Measurements from ENCODE around the gene TBX10.
"Not testable (repeated sequence)": the region's sequence is repeated elsewhere in the genome, so short reads cannot be mapped to it uniquely, and the experiment has no call there.

Gene TBX10

DNA sequence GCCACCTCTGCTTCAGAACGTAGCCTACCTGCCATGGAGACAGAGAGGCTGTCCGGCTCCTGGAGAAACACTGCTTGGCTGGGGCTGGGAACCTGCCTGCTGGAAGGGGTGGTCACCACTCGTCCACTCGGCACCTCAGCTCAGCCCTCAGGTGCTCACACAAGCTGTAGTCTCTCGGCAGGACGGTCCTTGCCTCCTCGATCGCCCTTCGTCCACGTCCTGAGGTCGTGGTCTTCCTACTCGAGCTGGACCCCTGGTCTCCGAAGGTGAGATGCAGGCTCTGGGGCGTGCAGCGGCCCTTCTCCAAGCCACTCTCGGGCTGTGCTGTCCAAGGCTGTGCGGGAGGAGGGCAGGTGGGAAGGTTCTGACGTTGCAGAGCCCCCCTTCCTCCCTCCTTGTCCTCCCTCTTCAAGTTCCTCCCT is at the start of gene TBX10:
Gene TBX10 (minus strand): TSS at position 326 of the 422 bp plus-strand sequence. CDS start 291 bp downstream, at position 35.
- Histone ChIP-seq H3K36me3 (ENCODE audit: control insufficient read depth in 1 of 2, insufficient read depth in 2 of 2, low read length in 2 of 2) (no peaks in the 10 kb centered on the region), H3K27ac (ENCODE audit: low read length) (no peak within 1 kb of the TSS), H3K27me3 (ENCODE audit: low read depth, low read length) (peaks cover 4% of the 10 kb centered on the region), H3K9me3 (ENCODE audit: control insufficient read depth in 1 of 2, low read length in 2 of 2) (no peaks in the 10 kb centered on the region), H3K4me1 (ENCODE audit: control insufficient read depth in 1 of 2, insufficient read depth in 2 of 2, low read length in 2 of 2) (no peaks in the 10 kb centered on the region), H3K4me3 (ENCODE audit: low read depth in 1 of 2, low read length in 2 of 2) (no peak within 1 kb of the TSS)

DNA sequence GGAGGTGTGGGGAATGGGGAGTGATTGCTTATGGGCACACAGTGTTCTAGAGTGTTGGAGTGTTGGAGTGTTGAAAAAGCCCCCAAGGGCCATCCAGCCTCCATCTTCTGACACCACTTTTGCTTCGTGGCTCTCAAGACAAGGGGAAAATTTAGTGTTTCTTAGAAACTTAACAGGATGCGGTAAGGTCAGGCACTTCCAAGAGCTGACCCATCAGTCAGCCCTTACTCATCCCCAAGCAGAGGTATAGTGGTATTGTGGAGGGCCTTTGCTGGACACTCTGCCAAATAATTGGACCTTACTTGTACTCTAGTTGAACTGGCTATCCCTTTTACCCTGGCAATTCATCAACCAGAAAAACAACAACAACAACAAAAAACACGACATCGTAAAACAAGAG is 49.6 kb upstream of the TBX10 start:
- H3K4me1 ChIP-seq (ENCODE audit: control insufficient read depth in 1 of 2, insufficient read depth in 2 of 2, low read length in 2 of 2), result no peaks in the 10 kb centered on the region
- no peaks in the 10 kb centered on the region for H3K9me3 ChIP-seq (ENCODE audit: control insufficient read depth in 1 of 2, low read length in 2 of 2)
- no peaks in the 10 kb centered on the region for H3K27me3 ChIP-seq (ENCODE audit: low read depth, low read length)
- H3K4me3 ChIP-seq (ENCODE audit: low read depth in 1 of 2, low read length in 2 of 2), result no peak overlapping the region
- no peaks in the 10 kb centered on the region for H3K36me3 ChIP-seq (ENCODE audit: control insufficient read depth in 1 of 2, insufficient read depth in 2 of 2, low read length in 2 of 2)
- no peak overlapping the region for H3K27ac ChIP-seq (ENCODE audit: low read length)

DNA sequence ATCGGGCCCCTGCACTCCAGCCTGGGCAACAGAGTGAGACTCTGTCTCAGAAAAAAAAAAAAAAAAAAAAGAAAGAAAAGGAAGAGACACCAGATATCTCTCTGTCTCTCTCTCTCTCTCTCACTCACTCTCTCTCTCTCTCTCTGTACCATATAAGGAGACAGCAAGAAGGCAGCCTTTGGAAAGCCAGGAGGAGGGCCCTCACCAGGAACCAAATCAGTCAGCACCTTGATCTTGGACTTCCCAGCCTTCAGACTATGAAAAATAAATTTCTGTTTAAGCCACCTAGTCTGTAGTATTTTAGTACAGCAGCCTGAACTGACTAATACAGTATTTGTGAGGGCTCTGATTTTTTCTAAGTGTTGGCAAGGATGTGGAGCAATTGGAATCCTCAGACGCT is 48.4 kb upstream of the TBX10 start:
- H3K36me3 ChIP-seq (ENCODE audit: control insufficient read depth in 1 of 2, insufficient read depth in 2 of 2, low read length in 2 of 2), result no peaks in the 10 kb centered on the region
- no peak overlapping the region for H3K4me3 ChIP-seq (ENCODE audit: low read depth in 1 of 2, low read length in 2 of 2)
- no peaks in the 10 kb centered on the region for H3K9me3 ChIP-seq (ENCODE audit: control insufficient read depth in 1 of 2, low read length in 2 of 2)
- no peaks in the 10 kb centered on the region for H3K4me1 ChIP-seq (ENCODE audit: control insufficient read depth in 1 of 2, insufficient read depth in 2 of 2, low read length in 2 of 2)
- H3K27me3 ChIP-seq (ENCODE audit: low read depth, low read length), result no peaks in the 10 kb centered on the region
- H3K27ac ChIP-seq (ENCODE audit: low read length), result no peak overlapping the region

DNA sequence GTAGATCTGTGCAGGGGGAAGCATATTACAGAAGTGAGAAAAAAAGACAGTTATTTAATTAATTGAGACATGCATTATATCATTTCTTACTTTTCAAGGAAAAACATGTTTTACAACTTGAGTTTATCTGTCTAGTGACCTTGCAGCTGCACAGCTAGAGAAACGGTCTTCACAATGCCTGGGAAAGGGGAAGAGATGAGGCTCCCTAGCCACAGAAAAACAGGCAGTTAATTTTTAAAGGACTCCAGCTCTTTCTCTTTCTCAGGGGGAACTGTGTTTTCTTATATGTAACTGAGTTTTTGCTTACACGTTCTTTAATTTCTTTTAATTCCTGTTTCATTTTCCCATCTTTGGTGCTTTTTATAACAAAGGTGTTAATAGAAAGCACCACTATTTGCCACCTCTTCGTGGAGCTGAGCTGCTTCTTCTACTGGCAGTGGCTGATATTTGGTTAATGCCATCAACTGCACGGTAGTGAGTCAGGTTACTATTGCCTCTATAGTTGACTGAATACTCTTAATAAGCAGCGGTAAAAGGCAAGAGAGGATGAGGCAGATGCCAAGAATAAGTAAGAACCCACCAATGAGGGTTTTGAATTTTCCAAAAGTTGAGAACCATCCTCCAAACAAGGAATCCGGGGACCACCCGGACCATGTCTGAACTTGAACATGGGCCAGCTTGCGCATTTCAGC is 46.2 kb upstream of the TBX10 start:
- H3K4me3 ChIP-seq (ENCODE audit: low read depth in 1 of 2, low read length in 2 of 2); H3K27ac ChIP-seq (ENCODE audit: low read length); H3K36me3 ChIP-seq (ENCODE audit: control insufficient read depth in 1 of 2, insufficient read depth in 2 of 2, low read length in 2 of 2): not testable (repeated sequence)

DNA sequence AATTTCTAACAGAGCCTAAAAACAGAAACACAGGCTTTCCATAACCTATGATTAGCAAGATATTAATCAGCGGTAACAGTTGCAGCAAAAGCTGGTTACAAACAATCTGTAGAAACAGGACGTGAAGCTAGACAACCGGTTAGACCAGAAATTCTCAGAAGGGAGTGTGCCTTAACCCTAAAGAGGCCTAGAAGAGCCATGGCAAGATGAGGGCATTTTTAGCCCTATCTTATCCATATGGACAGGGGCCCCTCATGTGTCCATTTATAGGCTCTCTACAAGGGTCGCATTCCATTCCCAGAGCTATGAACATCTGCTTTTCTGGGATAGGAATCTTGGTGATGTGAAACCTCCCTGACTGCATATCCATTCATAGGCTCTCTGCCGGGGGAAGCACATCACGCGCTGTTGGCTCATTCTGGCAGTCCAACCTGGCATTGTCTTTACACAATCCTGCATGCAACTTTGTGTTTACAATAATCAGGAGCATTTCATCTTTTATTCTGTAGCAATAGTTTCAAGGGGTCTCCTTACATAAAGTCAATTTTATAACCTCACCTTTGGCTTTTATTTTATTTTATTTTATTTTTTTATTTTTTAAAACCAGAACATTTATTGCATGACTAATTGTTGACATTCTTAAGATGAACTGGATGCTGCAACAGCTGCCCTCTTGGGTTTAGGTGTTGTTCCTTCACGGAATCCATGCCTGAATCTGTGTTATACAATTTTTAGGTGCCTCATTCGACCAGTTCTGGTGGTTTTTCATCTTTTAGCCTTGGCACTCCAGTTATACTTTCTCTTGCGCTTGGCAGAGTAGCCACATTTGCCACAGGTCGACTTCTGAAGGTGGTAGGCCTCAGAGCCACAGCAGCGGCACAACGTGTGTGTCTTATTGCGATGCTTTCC is 42.8 kb upstream of the TBX10 start:
- H3K27ac ChIP-seq (ENCODE audit: low read length); H3K9me3 ChIP-seq (ENCODE audit: control insufficient read depth in 1 of 2, low read length in 2 of 2); H3K4me1 ChIP-seq (ENCODE audit: control insufficient read depth in 1 of 2, insufficient read depth in 2 of 2, low read length in 2 of 2); H3K4me3 ChIP-seq (ENCODE audit: low read depth in 1 of 2, low read length in 2 of 2); H3K27me3 ChIP-seq (ENCODE audit: low read depth, low read length); H3K36me3 ChIP-seq (ENCODE audit: control insufficient read depth in 1 of 2, insufficient read depth in 2 of 2, low read length in 2 of 2): not testable (repeated sequence)

More for the DNA sequence above, 46.2 kb upstream of the TBX10 start:
- not testable (repeated sequence) for H3K27me3 ChIP-seq (ENCODE audit: low read depth, low read length); H3K9me3 ChIP-seq (ENCODE audit: control insufficient read depth in 1 of 2, low read length in 2 of 2); H3K4me1 ChIP-seq (ENCODE audit: control insufficient read depth in 1 of 2, insufficient read depth in 2 of 2, low read length in 2 of 2)

DNA sequence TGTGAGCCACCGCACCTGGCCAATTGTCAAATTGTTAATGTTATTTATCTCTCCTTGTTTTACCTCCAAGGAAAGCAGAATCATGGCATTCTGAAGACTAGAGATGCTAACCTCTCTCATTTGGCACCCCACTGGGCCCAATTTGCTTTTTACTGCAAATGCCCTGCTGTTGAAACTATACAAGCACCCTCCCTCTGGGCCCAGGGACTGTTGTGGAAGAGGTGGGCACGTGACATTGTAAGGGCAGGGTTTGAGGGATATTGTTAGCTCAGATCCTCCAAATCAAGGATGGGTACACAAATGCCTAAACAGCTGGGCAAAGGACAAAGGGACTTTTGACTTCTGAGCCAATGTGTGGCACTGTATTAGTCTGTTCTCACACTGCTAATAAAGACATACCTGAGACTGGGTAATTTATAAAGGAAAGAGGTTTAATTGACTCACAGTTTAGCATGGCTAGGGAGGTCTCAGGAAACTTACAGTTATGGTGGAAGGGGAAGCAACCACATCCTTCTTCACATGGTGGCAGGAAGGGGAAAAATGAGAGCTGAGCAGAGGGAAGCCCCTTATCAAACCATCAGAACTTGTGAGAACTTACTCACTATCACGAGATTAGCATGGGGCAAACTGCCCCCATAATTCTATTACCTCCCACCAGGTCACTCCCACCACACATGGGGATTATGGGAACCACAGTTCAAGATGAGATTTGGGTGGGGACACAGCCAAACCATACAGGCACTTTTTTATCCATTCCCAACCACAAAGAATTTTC is 41.3 kb upstream of the TBX10 start:
- H3K4me3 ChIP-seq (ENCODE audit: low read depth in 1 of 2, low read length in 2 of 2), result no peak overlapping the region
- H3K27me3 ChIP-seq (ENCODE audit: low read depth, low read length), result no peaks in the 10 kb centered on the region
- no peaks in the 10 kb centered on the region for H3K36me3 ChIP-seq (ENCODE audit: control insufficient read depth in 1 of 2, insufficient read depth in 2 of 2, low read length in 2 of 2)
- no peaks in the 10 kb centered on the region for H3K4me1 ChIP-seq (ENCODE audit: control insufficient read depth in 1 of 2, insufficient read depth in 2 of 2, low read length in 2 of 2)
- no peaks in the 10 kb centered on the region for H3K9me3 ChIP-seq (ENCODE audit: control insufficient read depth in 1 of 2, low read length in 2 of 2)
- H3K27ac ChIP-seq (ENCODE audit: low read length), result no peak overlapping the region

DNA sequence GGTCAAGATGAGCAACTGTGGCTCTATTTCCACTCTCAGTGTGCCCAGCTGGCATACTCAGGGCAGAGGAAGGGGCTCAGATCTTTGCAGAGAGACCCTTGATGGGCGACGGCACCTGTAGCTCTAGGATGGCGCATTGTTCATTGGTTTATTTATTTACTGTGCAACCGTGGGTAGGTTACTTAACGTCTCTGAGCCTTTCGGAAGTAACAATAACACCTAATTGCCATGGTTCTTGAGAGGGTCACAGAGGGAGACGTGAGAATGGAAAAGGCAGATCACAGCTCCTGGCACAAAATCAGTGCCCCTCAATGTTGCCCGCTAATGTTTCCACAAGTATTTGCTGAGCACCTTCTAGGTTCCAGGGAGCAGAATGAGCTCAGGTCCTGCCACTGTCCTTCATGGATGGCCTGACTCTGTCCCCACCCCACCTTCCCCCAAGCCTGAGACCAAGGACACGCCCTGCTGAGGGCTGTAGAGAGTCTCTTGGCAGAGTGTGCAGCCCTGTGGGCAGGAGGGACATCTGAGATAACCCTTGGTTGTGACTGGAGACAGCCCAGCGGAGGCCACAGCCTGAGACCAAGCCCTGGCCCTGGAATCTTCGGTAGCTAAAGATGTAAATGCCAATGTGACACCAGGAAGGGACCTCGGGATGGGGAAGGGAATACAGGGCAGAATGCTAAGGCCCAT is 35.6 kb upstream of the TBX10 start:
- no peaks in the 10 kb centered on the region for H3K36me3 ChIP-seq (ENCODE audit: control insufficient read depth in 1 of 2, insufficient read depth in 2 of 2, low read length in 2 of 2)
- H3K4me3 ChIP-seq (ENCODE audit: low read depth in 1 of 2, low read length in 2 of 2), result no peak overlapping the region
- H3K4me1 ChIP-seq (ENCODE audit: control insufficient read depth in 1 of 2, insufficient read depth in 2 of 2, low read length in 2 of 2), result no peaks in the 10 kb centered on the region
- H3K9me3 ChIP-seq (ENCODE audit: control insufficient read depth in 1 of 2, low read length in 2 of 2), result no peaks in the 10 kb centered on the region
- no peak overlapping the region for H3K27ac ChIP-seq (ENCODE audit: low read length)
- peaks cover 4% of the 10 kb centered on the region for H3K27me3 ChIP-seq (ENCODE audit: low read depth, low read length)

DNA sequence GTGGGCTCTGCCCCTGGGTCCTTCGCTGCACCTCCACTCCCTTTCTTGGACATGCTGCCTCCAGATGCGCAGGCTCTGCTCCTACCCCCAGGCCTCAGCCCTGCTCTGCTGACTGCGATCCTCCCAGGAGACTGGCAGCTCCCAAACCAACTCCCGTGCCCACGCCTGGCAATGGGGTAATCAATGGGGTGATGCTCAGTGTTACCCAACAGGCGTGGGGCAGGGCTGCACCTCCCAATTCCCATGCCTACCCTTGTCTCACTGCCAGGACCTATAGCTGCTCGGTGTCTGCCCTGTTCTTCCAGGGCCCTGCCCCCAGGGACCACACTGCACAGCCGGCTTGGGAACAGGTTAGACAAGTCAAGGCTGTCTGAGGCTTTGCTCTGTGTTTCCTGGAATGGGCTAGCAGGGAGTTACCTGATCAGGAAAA is 34.9 kb upstream of the TBX10 start, which contains the start of gene ALDH3B2:
Gene ALDH3B2 (minus strand): TSS at position 182 of the 430 bp plus-strand sequence. CDS start 7,688 bp downstream, outside the sequence.
- H3K4me3 ChIP-seq (ENCODE audit: low read depth in 1 of 2, low read length in 2 of 2), result no peak within 1 kb of the TSS
- H3K27ac ChIP-seq (ENCODE audit: low read length), result no peak within 1 kb of the TSS
- H3K9me3 ChIP-seq (ENCODE audit: control insufficient read depth in 1 of 2, low read length in 2 of 2), result no peaks in the 10 kb centered on the region
- H3K36me3 ChIP-seq (ENCODE audit: control insufficient read depth in 1 of 2, insufficient read depth in 2 of 2, low read length in 2 of 2), result no peaks in the 10 kb centered on the region
- H3K4me1 ChIP-seq (ENCODE audit: control insufficient read depth in 1 of 2, insufficient read depth in 2 of 2, low read length in 2 of 2), result no peaks in the 10 kb centered on the region
- peaks cover 4% of the 10 kb centered on the region for H3K27me3 ChIP-seq (ENCODE audit: low read depth, low read length)

DNA sequence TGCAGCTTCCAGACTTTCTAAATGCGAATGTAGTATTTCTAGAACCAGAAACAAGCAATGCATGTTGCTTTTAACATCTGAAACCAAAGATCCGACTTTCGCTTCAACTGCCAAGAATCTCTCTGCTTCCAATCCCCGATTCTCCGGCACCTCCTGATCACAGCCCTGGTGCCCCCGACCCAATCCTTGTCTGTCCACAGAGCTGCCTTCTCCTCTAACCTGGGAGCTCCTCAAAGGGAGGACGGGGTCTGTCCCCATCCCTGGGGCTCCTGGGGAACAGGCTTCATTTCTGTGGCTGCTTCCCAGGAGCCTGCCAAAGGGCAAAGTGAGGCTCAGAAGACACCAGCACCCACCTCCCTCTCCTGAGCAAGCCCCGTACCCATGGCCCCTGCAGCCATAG is 34.3 kb upstream of the TBX10 start:
- Histone ChIP-seq H3K9me3 (ENCODE audit: control insufficient read depth in 1 of 2, low read length in 2 of 2) (no peaks in the 10 kb centered on the region), H3K27ac (ENCODE audit: low read length) (no peak overlapping the region), H3K36me3 (ENCODE audit: control insufficient read depth in 1 of 2, insufficient read depth in 2 of 2, low read length in 2 of 2) (no peaks in the 10 kb centered on the region), H3K4me3 (ENCODE audit: low read depth in 1 of 2, low read length in 2 of 2) (no peak overlapping the region), H3K27me3 (ENCODE audit: low read depth, low read length) (peaks cover 4% of the 10 kb centered on the region), H3K4me1 (ENCODE audit: control insufficient read depth in 1 of 2, insufficient read depth in 2 of 2, low read length in 2 of 2) (no peaks in the 10 kb centered on the region)

DNA sequence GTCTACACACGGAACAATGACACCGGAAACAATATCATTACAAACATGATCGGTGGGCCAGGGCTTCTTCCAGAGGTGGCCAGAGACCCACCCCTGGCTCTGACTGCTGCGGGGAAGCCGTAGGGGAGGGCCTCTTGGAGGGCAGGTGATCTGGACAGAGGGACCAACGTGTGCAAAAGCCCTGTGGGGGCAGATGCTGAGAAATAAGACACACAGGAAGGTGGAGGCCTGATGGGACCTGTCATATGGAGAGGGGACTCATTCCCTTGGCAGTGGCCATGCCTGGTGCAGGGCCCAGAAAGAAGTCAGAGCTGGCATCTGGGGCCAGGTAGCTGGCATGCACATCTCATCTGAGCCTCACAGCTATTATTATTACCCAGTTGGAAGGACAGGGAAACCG is 33.8 kb upstream of the TBX10 start:
- no peaks in the 10 kb centered on the region for H3K4me1 ChIP-seq (ENCODE audit: control insufficient read depth in 1 of 2, insufficient read depth in 2 of 2, low read length in 2 of 2)
- no peaks in the 10 kb centered on the region for H3K36me3 ChIP-seq (ENCODE audit: control insufficient read depth in 1 of 2, insufficient read depth in 2 of 2, low read length in 2 of 2)
- H3K9me3 ChIP-seq (ENCODE audit: control insufficient read depth in 1 of 2, low read length in 2 of 2), result no peaks in the 10 kb centered on the region
- H3K27me3 ChIP-seq (ENCODE audit: low read depth, low read length), result peaks cover 4% of the 10 kb centered on the region
- no peak overlapping the region for H3K4me3 ChIP-seq (ENCODE audit: low read depth in 1 of 2, low read length in 2 of 2)
- no peak overlapping the region for H3K27ac ChIP-seq (ENCODE audit: low read length)

DNA sequence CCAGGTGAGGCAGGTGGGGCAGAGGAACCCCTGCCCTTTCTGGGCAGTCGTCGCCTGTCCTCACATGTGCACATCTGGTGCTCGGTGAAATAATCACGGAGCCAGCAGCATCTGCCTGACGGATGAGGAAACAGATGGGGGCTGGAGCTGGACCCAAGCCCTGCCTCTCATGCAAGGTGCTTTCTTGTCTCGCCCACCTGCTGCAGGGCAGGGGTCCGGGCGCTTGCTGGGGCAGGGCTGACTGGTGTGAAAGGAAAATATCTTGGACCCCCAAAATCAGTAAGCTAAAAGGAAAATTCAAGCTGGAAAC is 31.6 kb upstream of the TBX10 start:
- no peak overlapping the region for H3K4me3 ChIP-seq (ENCODE audit: low read depth in 1 of 2, low read length in 2 of 2)
- no peaks in the 10 kb centered on the region for H3K36me3 ChIP-seq (ENCODE audit: control insufficient read depth in 1 of 2, insufficient read depth in 2 of 2, low read length in 2 of 2)
- no peaks in the 10 kb centered on the region for H3K9me3 ChIP-seq (ENCODE audit: control insufficient read depth in 1 of 2, low read length in 2 of 2)
- H3K27me3 ChIP-seq (ENCODE audit: low read depth, low read length), result peaks cover 4% of the 10 kb centered on the region
- H3K4me1 ChIP-seq (ENCODE audit: control insufficient read depth in 1 of 2, insufficient read depth in 2 of 2, low read length in 2 of 2), result no peaks in the 10 kb centered on the region
- no peak overlapping the region for H3K27ac ChIP-seq (ENCODE audit: low read length)
